ENCODE results near the gene TNS3.
"Not testable (repeated sequence)": the region's sequence is repeated elsewhere in the genome, so short reads cannot be mapped to it uniquely, and the experiment has no call there.

Gene TNS3

GRCh38 chr7:47282790-47283496, 299.0 kb downstream of the TNS3 start:
- peak; percentile 57 for DNase-seq (ENCODE audit: low spot score)

- no peak for DNase-seq (ENCODE audit: low spot score)
These were observed 299.8 kb downstream of the TNS3 start for GRCh38 chr7:47281966-47282643.

GRCh38 chr7:47281161-47281560, 300.8 kb downstream of the TNS3 start:
- DNase-seq (ENCODE audit: low spot score) = no peak

- DNase-seq (ENCODE audit: low spot score) = no peak
These were observed 301.8 kb downstream of the TNS3 start for GRCh38 chr7:47280114-47280513.

GRCh38 chr7:47278043-47278442, 303.9 kb downstream of the TNS3 start:
- no peak for DNase-seq (ENCODE audit: low spot score)

- no peak for DNase-seq (ENCODE audit: low spot score)
These were observed 304.6 kb downstream of the TNS3 start for GRCh38 chr7:47277321-47277781.

- no peak for DNase-seq (ENCODE audit: low spot score)
These were observed 307.7 kb downstream of the TNS3 start for GRCh38 chr7:47273974-47274766.

- DNase-seq (ENCODE audit: low spot score) = no peak
These were observed 308.8 kb downstream of the TNS3 start for GRCh38 chr7:47273088-47273487.

- no peak for DNase-seq (ENCODE audit: low spot score)
These were observed 310.2 kb downstream of the TNS3 start for GRCh38 chr7:47271749-47272148.

- DNase-seq (ENCODE audit: low spot score) = no peak
These were observed 312.8 kb downstream of the TNS3 start for GRCh38 chr7:47268851-47269836.

- DNase-seq (ENCODE audit: low spot score) = no peak
These were observed 314.6 kb downstream of the TNS3 start for GRCh38 chr7:47267346-47267745.

GRCh38 chr7:47266799-47267198, 315.1 kb downstream of the TNS3 start:
- DNase-seq (ENCODE audit: low spot score) = no peak

- peak; percentile 79 for DNase-seq (ENCODE audit: low spot score)
These were observed 315.7 kb downstream of the TNS3 start for GRCh38 chr7:47266131-47266706.

- no peak for DNase-seq (ENCODE audit: low spot score)
These were observed 316.3 kb downstream of the TNS3 start for GRCh38 chr7:47265621-47266020.

GRCh38 chr7:47264021-47264651, 317.8 kb downstream of the TNS3 start:
- no peak for DNase-seq (ENCODE audit: low spot score)

- no peak for DNase-seq (ENCODE audit: low spot score)
These were observed 319.0 kb downstream of the TNS3 start for GRCh38 chr7:47262881-47263280.

GRCh38 chr7:47262160-47262559, 319.8 kb downstream of the TNS3 start:
- DNase-seq (ENCODE audit: low spot score) = not testable (repeated sequence)

- DNase-seq (ENCODE audit: low spot score) = no peak
These were observed 321.6 kb downstream of the TNS3 start for GRCh38 chr7:47260270-47260669.

- no peak for DNase-seq (ENCODE audit: low spot score)
These were observed 322.2 kb downstream of the TNS3 start for GRCh38 chr7:47259682-47260081.

- DNase-seq (ENCODE audit: low spot score) = no peak
These were observed 323.1 kb downstream of the TNS3 start for GRCh38 chr7:47258798-47259197.

- no peak for DNase-seq (ENCODE audit: low spot score)
These were observed 325.9 kb downstream of the TNS3 start for GRCh38 chr7:47256016-47256415.
